ENCODE data around the gene CRTAP.
"Not testable (repeated sequence)": the region's sequence is repeated elsewhere in the genome, so short reads cannot be mapped to it uniquely, and the experiment has no call there.

Gene CRTAP

DNA sequence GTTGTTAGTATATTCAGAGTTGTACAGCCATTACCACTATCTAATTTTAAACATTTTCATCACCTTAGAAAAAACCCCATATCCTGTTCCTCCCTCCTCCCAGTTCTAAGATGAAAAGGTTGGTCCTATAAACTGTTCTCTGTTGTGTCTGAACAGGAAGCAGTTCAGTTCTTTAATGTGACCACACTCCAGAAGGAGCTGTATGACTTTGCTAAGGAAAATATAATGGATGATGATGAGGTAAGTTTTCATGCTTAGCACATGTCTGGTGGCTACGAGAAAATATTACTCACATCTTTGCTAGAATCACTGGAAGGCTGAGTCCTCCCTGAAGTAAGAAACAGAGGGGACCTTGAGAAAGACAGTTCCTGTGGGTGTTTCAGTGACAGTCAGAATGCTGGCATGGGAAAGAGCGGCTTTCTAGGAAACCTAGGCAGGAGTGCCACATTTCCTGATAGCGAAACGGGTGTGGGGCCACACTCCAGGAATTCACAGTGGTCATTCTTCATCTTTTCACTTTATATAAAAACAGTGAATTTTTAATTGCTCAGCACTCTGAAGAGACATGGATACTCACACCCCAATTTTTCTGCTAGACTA is 20.3 kb downstream of the CRTAP start:
- H3K36me3 ChIP-seq: peaks cover 81% of the 10 kb centered on the region
- TF ChIP-seq Cebpa-rat (IDR thresholded peaks at IDR 0.05): no peak
- H4K20me1 ChIP-seq: peaks cover 5% of the 10 kb centered on the region; the same call in 1 of the 2 replicates

GRCh38 chr3:33137691-33138090 is 23.9 kb downstream of the CRTAP start:
- peaks cover 72% of the 10 kb centered on the region for H3K36me3 ChIP-seq

More for the DNA sequence above, 20.3 kb downstream of the CRTAP start:
- H3K9me3 ChIP-seq: no peaks in the 10 kb centered on the region
- H3K4me2 ChIP-seq: peak overlapping the region; percentile 44; the same call in 1 of the 2 replicates
- H3K4me3 ChIP-seq: no peak overlapping the region
- peak overlapping the region; percentile 16; the same call in 1 of the 2 replicates for H3K9ac ChIP-seq
- peaks cover 7% of the 10 kb centered on the region; the same call in 1 of the 2 replicates for H3K4me1 ChIP-seq
- H3K27ac ChIP-seq: no peak overlapping the region
- no peaks in the 10 kb centered on the region for H3K27me3 ChIP-seq

DNA sequence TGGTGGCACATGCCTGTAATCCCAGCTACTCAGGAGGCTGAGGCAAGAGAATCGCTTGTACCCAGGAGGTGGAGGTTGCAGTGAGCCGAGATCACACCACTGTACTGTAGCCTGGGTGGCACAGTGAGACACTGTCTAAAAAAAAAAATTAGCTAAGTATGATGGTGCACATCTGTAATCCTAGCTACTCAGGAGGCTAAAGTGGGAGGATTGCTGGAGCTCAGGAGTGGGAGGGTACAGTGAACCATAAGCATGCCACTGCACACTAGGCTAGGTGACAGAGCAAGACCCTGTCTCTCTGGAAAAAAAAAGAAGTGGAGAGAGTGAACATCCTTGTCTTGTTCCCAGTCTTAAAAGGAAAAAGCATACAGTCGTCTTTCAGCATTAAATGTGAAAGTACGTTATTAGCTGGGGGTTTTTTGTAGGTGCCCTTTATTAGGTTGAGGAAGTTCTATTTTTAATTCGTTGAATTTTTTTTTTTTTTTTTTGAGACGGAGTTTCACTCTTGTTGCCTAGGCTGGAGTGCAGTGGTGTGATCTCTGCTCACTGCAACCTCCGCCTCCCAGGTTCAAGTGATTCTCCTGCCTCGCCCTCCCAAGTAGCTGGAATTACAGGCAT is 25.3 kb downstream of the CRTAP start:
- not testable (repeated sequence) for H3K4me2 ChIP-seq, H3K9ac ChIP-seq, H3K9me3 ChIP-seq, H3K4me3 ChIP-seq, H3K4me1 ChIP-seq, H3K27me3 ChIP-seq, H3K27ac ChIP-seq, H4K20me1 ChIP-seq
- H3K36me3 ChIP-seq: peaks cover 73% of the 10 kb centered on the region

More at GRCh38 chr3:33137691-33138090, 23.9 kb downstream of the CRTAP start:
- Histone ChIP-seq H4K20me1 (no peaks in the 10 kb centered on the region), H3K27ac (no peak overlapping the region), H3K9ac (no peak overlapping the region), H3K4me2 (no peak overlapping the region), H3K4me3 (no peak overlapping the region), H3K4me1 (peaks cover 7% of the 10 kb centered on the region; the same call in 1 of the 2 replicates), H3K9me3 (no peaks in the 10 kb centered on the region), H3K27me3 (no peaks in the 10 kb centered on the region)
- no peak for TF ChIP-seq Cebpa-rat (IDR thresholded peaks at IDR 0.05)

- no peak overlapping the region for H3K9ac ChIP-seq
- no peak overlapping the region for H3K4me3 ChIP-seq
- H3K4me1 ChIP-seq: no peaks in the 10 kb centered on the region
- no peaks in the 10 kb centered on the region for H4K20me1 ChIP-seq
- no peak overlapping the region for H3K4me2 ChIP-seq
- H3K9me3 ChIP-seq: no peaks in the 10 kb centered on the region
- peaks cover 73% of the 10 kb centered on the region for H3K36me3 ChIP-seq
- no peaks in the 10 kb centered on the region for H3K27me3 ChIP-seq
- no peak for TF ChIP-seq Cebpa-rat (IDR thresholded peaks at IDR 0.05)
- H3K27ac ChIP-seq: no peak overlapping the region
Observed at GRCh38 chr3:33139996-33140395, 26.2 kb downstream of the CRTAP start.

GRCh38 chr3:33141006-33141405 is 27.2 kb downstream of the CRTAP start:
- Histone ChIP-seq H3K4me1 (no peaks in the 10 kb centered on the region), H3K9ac (no peak overlapping the region), H3K4me2 (no peak overlapping the region), H3K4me3 (no peak overlapping the region), H4K20me1 (no peaks in the 10 kb centered on the region), H3K27me3 (no peaks in the 10 kb centered on the region), H3K36me3 (peaks cover 75% of the 10 kb centered on the region), H3K27ac (no peak overlapping the region), H3K9me3 (no peaks in the 10 kb centered on the region)
- TF ChIP-seq Cebpa-rat (IDR thresholded peaks at IDR 0.05): no peak

GRCh38 chr3:33144433-33144832 is 30.6 kb downstream of the CRTAP start:
- no peak overlapping the region for H3K9ac ChIP-seq
- no peak for TF ChIP-seq Cebpa-rat (IDR thresholded peaks at IDR 0.05)

GRCh38 chr3:33145221-33145900 is 31.5 kb downstream of the CRTAP start:
- H4K20me1 ChIP-seq: no peaks in the 10 kb centered on the region
- no peak overlapping the region for H3K27ac ChIP-seq
- peaks cover 59% of the 10 kb centered on the region for H3K36me3 ChIP-seq
- H3K9me3 ChIP-seq: no peaks in the 10 kb centered on the region
- no peak overlapping the region for H3K4me3 ChIP-seq
- H3K27me3 ChIP-seq: no peaks in the 10 kb centered on the region
- H3K4me2 ChIP-seq: no peak overlapping the region
- no peaks in the 10 kb centered on the region for H3K4me1 ChIP-seq
- TF ChIP-seq Cebpa-rat (IDR thresholded peaks at IDR 0.05): no peak
- no peak overlapping the region for H3K9ac ChIP-seq

More at GRCh38 chr3:33144433-33144832, 30.6 kb downstream of the CRTAP start:
- Histone ChIP-seq H3K27me3 (no peaks in the 10 kb centered on the region), H4K20me1 (no peaks in the 10 kb centered on the region), H3K36me3 (peaks cover 59% of the 10 kb centered on the region), H3K4me1 (no peaks in the 10 kb centered on the region), H3K9me3 (no peaks in the 10 kb centered on the region), H3K4me3 (no peak overlapping the region), H3K4me2 (no peak overlapping the region), H3K27ac (no peak overlapping the region)

DNA sequence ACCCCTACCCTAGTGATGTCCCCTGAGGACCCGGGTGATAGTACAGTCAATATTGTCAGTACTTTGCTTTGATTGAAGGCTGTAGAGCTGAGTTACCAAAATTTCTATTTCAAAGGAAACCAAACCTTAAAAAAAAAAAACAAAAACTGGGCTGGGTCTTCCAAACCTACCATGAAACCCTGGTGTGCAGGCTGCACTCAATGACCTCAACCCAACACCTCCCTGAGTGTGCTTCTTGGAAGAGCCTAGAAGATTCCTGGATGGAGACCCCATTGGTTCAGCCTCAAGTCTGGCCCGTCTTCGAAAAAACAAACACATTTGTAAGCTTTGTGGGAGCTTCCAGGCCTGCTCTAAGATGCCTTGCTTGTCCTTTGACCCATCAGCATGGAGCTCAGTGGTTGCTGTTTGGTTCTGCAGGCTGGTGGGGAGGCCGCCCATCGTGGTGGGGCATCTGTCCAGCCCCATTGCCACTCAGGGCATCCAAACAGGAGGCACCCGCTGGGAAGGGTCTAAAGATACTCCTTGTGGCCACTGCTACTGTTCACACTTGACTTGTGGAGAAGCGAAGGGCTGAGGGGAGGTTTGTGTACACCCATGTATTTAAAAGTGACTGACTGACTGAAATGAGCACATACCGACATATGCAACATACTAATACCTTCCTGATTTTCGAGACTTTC is 32.2 kb downstream of the CRTAP start:
- Histone ChIP-seq H3K27me3 (no peaks in the 10 kb centered on the region), H3K4me1 (no peaks in the 10 kb centered on the region), H4K20me1 (no peaks in the 10 kb centered on the region), H3K27ac (no peak overlapping the region), H3K4me3 (no peak overlapping the region), H3K4me2 (no peak overlapping the region), H3K9me3 (no peaks in the 10 kb centered on the region), H3K9ac (no peak overlapping the region), H3K36me3 (peaks cover 53% of the 10 kb centered on the region)
- no peak for TF ChIP-seq Cebpa-rat (IDR thresholded peaks at IDR 0.05)

DNA sequence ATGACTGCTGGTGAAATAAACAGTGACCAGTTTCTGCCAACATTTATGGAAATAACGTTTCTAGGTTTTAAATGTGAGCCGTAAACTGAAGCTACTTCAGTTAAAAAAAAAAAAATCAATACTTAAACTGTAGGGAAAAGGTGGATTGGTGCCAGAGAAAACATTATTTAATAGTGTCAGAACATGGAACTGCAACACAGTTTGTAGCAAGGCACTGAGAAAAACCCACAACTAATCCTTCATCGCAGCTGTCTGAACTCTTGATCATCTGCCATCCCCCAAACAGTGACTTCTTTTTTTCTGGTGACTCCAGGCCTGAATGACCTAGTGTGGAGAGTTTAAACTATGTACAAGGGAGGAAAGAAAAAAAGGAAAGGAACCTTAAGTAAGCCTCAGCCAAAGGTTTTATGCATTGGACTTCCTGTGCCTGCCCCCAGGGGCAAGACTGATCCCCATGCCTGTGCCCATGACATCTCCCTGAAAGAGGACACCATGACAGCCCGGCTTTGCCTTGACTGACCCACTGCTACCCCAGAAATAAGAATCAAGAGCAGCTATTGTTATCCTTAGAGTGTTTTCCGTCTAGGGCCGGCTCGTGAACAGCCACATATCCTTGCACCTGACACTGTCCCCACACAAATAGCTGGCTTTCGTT is 33.1 kb downstream of the CRTAP start:
- H4K20me1 ChIP-seq: no peaks in the 10 kb centered on the region
- no peaks in the 10 kb centered on the region for H3K4me1 ChIP-seq
- H3K27me3 ChIP-seq: no peaks in the 10 kb centered on the region
- no peak overlapping the region for H3K9ac ChIP-seq
- H3K27ac ChIP-seq: no peak overlapping the region
- H3K4me3 ChIP-seq: no peak overlapping the region
- no peak for TF ChIP-seq Cebpa-rat (IDR thresholded peaks at IDR 0.05)
- H3K4me2 ChIP-seq: no peak overlapping the region
- peaks cover 45% of the 10 kb centered on the region for H3K36me3 ChIP-seq
- H3K9me3 ChIP-seq: no peaks in the 10 kb centered on the region

Measured in BLaER1 (cell line).